ENCODE measurements around the gene MMP11. TPM values are rescaled to one million over a fixed set of nuclear protein-coding genes. Genes with fewer than 3 reads are reported as not detected.

The MMP11 gene
- polyA plus RNA-seq, 1 of the 3 experiments (the other 2 are of a cell fraction): 64.4 TPM

DNA sequence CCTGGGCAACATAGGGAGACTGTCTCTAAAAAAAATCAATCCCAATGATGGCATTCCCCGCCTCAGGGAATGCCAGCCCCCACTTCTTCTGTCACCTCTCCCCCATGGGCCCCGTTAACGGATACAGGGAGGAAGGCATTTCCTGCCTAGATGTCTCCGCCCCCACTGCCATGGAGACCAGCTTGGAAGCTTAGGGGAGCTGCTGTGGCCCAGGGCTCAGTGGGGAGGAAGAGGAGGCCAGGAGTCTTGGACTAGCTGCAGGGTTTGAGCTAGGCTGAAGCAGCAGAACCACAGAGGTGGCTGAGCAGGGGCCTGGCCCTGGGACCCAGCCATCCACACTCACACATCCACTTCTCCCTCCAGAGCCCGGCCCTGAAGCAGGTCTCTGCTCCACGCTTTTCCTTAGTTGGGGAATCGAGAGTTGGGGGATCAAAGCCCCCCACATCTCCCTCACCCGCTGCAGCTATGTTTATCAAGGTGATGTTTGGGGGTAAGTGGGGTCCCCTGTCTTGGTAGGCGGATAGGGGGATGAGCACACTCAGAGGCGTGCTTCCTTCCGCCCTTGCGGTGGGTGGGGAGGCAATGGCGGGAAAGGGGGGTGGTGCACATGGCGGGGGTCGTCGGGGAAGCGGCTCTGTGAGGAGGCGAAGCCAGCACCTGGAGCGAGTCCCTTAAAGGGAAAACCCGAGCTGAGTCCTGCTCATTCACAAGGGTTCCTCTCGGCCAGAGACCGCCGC, 9.6 kb upstream of the MMP11 start, which contains the start of gene C22orf15:
Gene C22orf15 (plus strand): TSS at position 149 of the 737 bp plus-strand sequence. CDS start 317 bp downstream, at position 466.
- peak; percentile 19 for DNase-seq
- Histone ChIP-seq H3K4me2 (peak within 1 kb of the TSS; percentile 51), H3K9me3 (no peaks in the 10 kb centered on the region), H3K4me3 (ENCODE audit: low read depth in 2 of 2, low read length in 1 of 2) (no peak within 1 kb of the TSS), H3F3A (replicated peaks; ENCODE audit: insufficient read depth) (no peaks in the 10 kb centered on the region), H4K20me1 (ENCODE audit: insufficient read depth) (no peaks in the 10 kb centered on the region), H3K27ac (ENCODE audit: low read depth in 2 of 2, low read length in 1 of 2) (no peak within 1 kb of the TSS), H3K9me2 (no peaks in the 10 kb centered on the region), H3K27me3 (ENCODE audit: insufficient read depth) (no peaks in the 10 kb centered on the region), H2AFZ (ENCODE audit: low read depth) (0 out of 2 replicates have a peak within 1 kb of the TSS, but pooled peaks have one; percentile 45), H3K4me1 (ENCODE audit: control insufficient read depth in 1 of 2, insufficient read depth in 2 of 2, low read depth in 1 of 2, low read length in 1 of 2) (peaks cover 7% of the 10 kb centered on the region in 2 experiments; a peak in 2 of 4 replicates), H3K9ac (no peak within 1 kb of the TSS), H3K79me2 (ENCODE audit: insufficient read depth) (peaks cover 9% of the 10 kb centered on the region; the same call in 1 of the 2 replicates), H3K36me3 (replicated peaks in 1 of 2; ENCODE audit: control insufficient read depth in 1 of 2, insufficient read depth in 2 of 2, low read length in 1 of 2) (no peaks in the 10 kb centered on the region)
- WGBS (ENCODE audit: low lambda C conversion rate): 84% methylated on average over 17 of the region's 23 CpGs
- no peak for TF ChIP-seq JUND (IDR thresholded peaks at IDR 0.05)
- TF ChIP-seq, protein P1, sequence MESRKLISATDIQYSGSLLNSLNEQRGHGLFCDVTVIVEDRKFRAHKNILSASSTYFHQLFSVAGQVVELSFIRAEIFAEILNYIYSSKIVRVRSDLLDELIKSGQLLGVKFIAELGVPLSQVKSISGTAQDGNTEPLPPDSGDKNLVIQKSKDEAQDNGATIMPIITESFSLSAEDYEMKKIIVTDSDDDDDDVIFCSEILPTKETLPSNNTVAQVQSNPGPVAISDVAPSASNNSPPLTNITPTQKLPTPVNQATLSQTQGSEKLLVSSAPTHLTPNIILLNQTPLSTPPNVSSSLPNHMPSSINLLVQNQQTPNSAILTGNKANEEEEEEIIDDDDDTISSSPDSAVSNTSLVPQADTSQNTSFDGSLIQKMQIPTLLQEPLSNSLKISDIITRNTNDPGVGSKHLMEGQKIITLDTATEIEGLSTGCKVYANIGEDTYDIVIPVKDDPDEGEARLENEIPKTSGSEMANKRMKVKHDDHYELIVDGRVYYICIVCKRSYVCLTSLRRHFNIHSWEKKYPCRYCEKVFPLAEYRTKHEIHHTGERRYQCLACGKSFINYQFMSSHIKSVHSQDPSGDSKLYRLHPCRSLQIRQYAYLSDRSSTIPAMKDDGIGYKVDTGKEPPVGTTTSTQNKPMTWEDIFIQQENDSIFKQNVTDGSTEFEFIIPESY (IDR thresholded peaks at IDR 0.05; ENCODE audit: borderline replicate concordance, low read depth): no peak
- no peak for TF ChIP-seq TEAD4 (IDR thresholded peaks at IDR 0.05; ENCODE audit: borderline replicate concordance, insufficient read depth)
- no peak for TF ChIP-seq GATA2 (CRISPR knock-in tag; IDR thresholded peaks at IDR 0.05)
- TF ChIP-seq EP300 (IDR thresholded peaks at IDR 0.05; ENCODE audit: borderline replicate concordance in 1 of 2, low read depth in 1 of 2, low read length in 1 of 2): no peak
- TF ChIP-seq FOXJ3 (CRISPR knock-in tag; IDR thresholded peaks at IDR 0.05): no peak
- POLR2A ChIA-PET: interaction anchor here (0.5 kb wide), 1 partner anchor 15 kb away, joined by 3 read pairs; no protein-coding TSS in a partner anchor
- CTCF ChIA-PET: interaction anchor here (1.5 to 14.9 kb wide), 2 partner anchors 8 to 85 kb away, joined by 3 to 277 read pairs; no protein-coding TSS in a partner anchor

DNA sequence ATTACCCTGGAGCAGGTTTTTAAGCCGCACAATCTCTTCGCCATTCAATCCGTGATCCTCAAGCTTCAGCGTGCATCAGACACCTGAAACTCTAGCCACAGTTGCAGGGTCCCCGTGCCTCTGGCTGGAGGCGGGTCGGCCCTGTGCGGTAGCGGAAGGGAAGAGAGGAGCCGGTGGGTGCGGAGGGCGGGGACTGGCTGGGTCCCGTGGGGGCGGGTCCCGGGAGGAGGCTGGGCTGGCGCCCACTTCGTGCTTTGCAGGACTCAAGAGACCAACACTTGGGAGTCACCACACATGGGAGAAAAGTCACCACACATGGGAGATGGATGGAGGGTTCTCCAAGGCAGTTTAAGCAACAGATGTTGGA, 9.1 kb upstream of the MMP11 start:
- H3K4me3 ChIP-seq (ENCODE audit: low read depth in 2 of 2, low read length in 1 of 2): no peak overlapping the region
- no peak overlapping the region for H3K9ac ChIP-seq
- H3K4me1 ChIP-seq (ENCODE audit: control insufficient read depth in 1 of 2, insufficient read depth in 2 of 2, low read depth in 1 of 2, low read length in 1 of 2): peaks cover 7% of the 10 kb centered on the region in 2 experiments; a peak in 2 of 4 replicates
- no peaks in the 10 kb centered on the region for H3F3A ChIP-seq (replicated peaks; ENCODE audit: insufficient read depth)
- H3K27me3 ChIP-seq (ENCODE audit: insufficient read depth): no peaks in the 10 kb centered on the region
- no peaks in the 10 kb centered on the region for H3K9me2 ChIP-seq
- POLR2A ChIA-PET: no interaction called here
- H3K4me2 ChIP-seq: no peak overlapping the region
- H3K9me3 ChIP-seq: no peaks in the 10 kb centered on the region
- peak; percentile 25 for DNase-seq
- CTCF ChIA-PET: interaction anchor here (1.5 to 14.9 kb wide), 2 partner anchors 8 to 85 kb away, joined by 3 to 277 read pairs; no protein-coding TSS in a partner anchor
- 91% methylated on average over 17 of the region's 17 CpGs for WGBS (ENCODE audit: low lambda C conversion rate)
- no peak overlapping the region for H2AFZ ChIP-seq (ENCODE audit: low read depth)
- no peaks in the 10 kb centered on the region for H3K36me3 ChIP-seq (replicated peaks in 1 of 2; ENCODE audit: control insufficient read depth in 1 of 2, insufficient read depth in 2 of 2, low read length in 1 of 2)
- peaks cover 11% of the 10 kb centered on the region; the same call in 1 of the 2 replicates for H3K79me2 ChIP-seq (ENCODE audit: insufficient read depth)
- H4K20me1 ChIP-seq (ENCODE audit: insufficient read depth): no peaks in the 10 kb centered on the region
- no peak overlapping the region for H3K27ac ChIP-seq (ENCODE audit: low read depth in 2 of 2, low read length in 1 of 2)
- no peak for TF ChIP-seq NFIC (IDR thresholded peaks at IDR 0.05; ENCODE audit: borderline replicate concordance)
- TF ChIP-seq RAD21 (IDR thresholded peaks at IDR 0.05; ENCODE audit: low read length): no peak
- TF ChIP-seq, protein P2, sequence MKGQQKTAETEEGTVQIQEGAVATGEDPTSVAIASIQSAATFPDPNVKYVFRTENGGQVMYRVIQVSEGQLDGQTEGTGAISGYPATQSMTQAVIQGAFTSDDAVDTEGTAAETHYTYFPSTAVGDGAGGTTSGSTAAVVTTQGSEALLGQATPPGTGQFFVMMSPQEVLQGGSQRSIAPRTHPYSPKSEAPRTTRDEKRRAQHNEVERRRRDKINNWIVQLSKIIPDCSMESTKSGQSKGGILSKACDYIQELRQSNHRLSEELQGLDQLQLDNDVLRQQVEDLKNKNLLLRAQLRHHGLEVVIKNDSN (IDR thresholded peaks at IDR 0.05; ENCODE audit: borderline replicate concordance, low read depth): no peak
- no peak for TF ChIP-seq NRF1 (IDR thresholded peaks at IDR 0.05; ENCODE audit: low read depth, low read length)
- TF ChIP-seq, protein P1 (IDR thresholded peaks at IDR 0.05; ENCODE audit: borderline replicate concordance, low read depth): no peak
- TF ChIP-seq, protein P3, sequence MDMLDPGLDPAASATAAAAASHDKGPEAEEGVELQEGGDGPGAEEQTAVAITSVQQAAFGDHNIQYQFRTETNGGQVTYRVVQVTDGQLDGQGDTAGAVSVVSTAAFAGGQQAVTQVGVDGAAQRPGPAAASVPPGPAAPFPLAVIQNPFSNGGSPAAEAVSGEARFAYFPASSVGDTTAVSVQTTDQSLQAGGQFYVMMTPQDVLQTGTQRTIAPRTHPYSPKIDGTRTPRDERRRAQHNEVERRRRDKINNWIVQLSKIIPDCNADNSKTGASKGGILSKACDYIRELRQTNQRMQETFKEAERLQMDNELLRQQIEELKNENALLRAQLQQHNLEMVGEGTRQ (IDR thresholded peaks at IDR 0.05; ENCODE audit: borderline replicate concordance, low read depth, low read length): no peak
- no peak for TF ChIP-seq TAF1 (IDR thresholded peaks at IDR 0.05; ENCODE audit: borderline replicate concordance, low read depth, low read length)
- TF ChIP-seq, protein P4, sequence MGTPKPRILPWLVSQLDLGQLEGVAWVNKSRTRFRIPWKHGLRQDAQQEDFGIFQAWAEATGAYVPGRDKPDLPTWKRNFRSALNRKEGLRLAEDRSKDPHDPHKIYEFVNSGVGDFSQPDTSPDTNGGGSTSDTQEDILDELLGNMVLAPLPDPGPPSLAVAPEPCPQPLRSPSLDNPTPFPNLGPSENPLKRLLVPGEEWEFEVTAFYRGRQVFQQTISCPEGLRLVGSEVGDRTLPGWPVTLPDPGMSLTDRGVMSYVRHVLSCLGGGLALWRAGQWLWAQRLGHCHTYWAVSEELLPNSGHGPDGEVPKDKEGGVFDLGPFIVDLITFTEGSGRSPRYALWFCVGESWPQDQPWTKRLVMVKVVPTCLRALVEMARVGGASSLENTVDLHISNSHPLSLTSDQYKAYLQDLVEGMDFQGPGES (IDR thresholded peaks at IDR 0.05; ENCODE audit: low read depth, low read length): no peak
- TF ChIP-seq, protein P5, sequence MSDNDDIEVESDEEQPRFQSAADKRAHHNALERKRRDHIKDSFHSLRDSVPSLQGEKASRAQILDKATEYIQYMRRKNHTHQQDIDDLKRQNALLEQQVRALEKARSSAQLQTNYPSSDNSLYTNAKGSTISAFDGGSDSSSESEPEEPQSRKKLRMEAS (IDR thresholded peaks at IDR 0.05; ENCODE audit: low read depth): no peak
- TF ChIP-seq GATA2 (CRISPR knock-in tag; IDR thresholded peaks at IDR 0.05): no peak
- no peak for TF ChIP-seq EP300 (IDR thresholded peaks at IDR 0.05; ENCODE audit: borderline replicate concordance in 1 of 2, low read depth in 1 of 2, low read length in 1 of 2)
- no peak for TF ChIP-seq SMC3 (IDR thresholded peaks at IDR 0.05; ENCODE audit: low read depth, low read length)
- TF ChIP-seq FOSL2 (IDR thresholded peaks at IDR 0.05; ENCODE audit: borderline replicate concordance, low read depth): no peak
- no peak for TF ChIP-seq YY1 (IDR thresholded peaks at IDR 0.05; ENCODE audit: low read depth)
- TF ChIP-seq GABPA (IDR thresholded peaks at IDR 0.05; ENCODE audit: low read depth): no peak

Data from SK-N-SH (cell line).